ENCODE measurements around the gene NCR3LG1.

The NCR3LG1 gene, protein sequence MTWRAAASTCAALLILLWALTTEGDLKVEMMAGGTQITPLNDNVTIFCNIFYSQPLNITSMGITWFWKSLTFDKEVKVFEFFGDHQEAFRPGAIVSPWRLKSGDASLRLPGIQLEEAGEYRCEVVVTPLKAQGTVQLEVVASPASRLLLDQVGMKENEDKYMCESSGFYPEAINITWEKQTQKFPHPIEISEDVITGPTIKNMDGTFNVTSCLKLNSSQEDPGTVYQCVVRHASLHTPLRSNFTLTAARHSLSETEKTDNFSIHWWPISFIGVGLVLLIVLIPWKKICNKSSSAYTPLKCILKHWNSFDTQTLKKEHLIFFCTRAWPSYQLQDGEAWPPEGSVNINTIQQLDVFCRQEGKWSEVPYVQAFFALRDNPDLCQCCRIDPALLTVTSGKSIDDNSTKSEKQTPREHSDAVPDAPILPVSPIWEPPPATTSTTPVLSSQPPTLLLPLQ

DNA sequence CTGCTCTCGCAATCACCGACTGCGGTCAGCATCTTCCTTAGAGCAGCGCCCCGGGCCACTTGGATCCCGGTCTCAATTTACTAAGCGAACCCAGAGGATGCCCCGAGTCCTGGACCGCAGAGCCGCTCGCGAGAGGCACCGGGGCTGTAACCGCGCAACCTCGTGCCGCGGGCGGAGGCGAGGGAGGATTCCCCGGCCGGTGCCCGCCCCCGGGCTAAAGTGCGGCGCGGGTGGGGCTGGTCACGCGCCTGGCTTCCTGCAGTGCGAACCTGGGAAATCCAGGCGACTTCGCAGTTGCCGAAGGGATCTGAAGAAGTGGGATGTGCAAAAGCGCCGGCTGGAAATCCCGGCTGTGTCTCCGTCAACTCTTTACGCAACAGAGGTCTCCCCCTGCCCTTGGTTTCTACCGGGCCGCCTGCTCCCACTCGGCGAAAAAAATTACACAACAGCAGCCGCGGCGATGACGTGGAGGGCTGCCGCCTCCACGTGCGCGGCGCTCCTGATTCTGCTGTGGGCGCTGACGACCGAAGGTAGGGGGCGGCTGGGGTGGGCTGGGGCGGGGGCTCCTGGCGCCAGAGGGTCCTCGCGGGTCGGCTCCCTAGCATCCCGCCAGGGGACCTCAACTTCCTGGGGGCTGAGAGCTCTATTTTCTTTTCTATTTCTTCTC is at the start of gene NCR3LG1:
TSS of gene NCR3LG1 (plus strand) at position 291 of the 667 bp plus-strand sequence. CDS start at position 461, 170 bp downstream.
- DNase-seq, result peak; percentile 68

DNA sequence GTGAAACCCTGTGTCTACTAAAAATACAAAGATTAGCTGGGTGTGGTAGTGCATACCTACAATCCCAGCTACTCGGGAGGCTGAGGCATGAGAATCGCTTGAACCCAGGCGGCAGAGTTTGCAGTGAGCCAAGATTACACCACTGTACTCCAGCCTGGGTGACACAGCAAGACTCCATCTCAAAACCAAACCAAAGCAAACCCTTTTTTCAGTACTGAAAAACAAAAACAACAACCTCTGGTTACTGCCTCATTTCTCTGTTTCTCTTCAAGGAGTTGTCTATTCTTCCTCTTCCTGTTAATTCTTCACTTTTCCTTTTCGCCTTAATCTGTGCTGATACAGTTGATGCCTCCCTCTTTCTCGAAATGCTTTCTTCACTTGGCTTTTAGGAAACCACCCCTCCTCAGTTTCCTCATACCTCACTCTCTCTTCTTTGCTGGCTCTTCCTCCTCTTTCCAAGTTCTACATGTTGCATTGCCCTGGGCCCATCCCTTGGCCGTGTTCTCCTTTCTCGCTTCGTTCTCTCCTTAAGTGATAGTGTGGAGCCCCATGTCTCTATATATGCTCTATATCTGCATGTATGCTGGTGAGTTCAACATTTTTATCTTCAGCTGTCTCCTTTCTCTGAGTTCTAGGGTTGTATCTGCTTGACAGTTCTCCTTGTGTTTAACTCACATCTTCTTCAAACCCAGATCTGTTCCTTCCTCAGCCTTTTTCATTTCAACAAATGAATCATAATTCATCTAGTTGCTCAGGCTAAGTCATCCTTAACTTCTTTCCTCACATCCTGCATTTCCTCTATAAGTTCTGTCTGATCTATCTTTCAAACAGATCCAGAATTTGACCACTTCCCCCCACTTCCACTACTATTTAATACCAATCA is 38.0 kb upstream of the NCR3LG1 start:
- DNase-seq, result no peak

DNA sequence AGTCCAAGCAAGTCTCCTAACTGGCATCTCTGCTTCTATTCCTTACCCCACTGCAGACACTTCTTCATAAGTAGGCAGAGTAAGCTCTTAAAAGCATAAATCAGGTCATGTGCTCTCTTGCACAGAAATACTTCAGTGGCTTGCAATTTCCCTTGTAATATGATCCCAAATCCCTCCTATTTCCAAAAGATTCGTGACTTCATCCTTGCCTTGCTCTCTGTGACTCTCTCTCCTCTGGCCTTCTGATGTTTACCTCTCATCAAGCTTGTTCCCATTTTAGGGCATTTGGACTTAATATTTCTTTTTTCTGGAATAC is 37.4 kb upstream of the NCR3LG1 start:
- DNase-seq, result no peak

DNA sequence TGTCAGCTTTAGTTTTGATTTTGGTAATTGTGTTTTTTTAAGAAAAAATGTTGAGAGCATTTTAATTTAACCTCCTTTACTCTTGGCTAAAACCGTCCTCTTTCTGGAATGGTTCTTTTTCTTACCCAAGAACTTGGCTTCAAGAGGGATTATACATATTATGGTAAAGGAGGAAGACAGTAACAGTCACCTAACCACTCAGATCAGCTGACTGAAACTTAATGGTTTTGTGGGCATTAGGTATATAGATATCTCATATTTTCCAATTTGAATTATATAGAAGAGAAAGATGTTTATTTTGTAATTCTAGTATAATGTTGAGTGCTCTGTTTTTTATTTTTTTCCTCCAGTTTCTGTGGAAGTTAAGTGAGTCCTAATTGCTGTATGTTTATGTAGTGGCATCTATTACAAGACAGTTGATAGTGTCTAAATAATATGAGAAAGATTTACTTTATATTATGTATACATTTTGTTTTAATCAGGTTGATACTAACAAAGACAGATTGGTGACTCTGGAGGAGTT is 36.6 kb upstream of the NCR3LG1 start:
- no peak for DNase-seq

DNA sequence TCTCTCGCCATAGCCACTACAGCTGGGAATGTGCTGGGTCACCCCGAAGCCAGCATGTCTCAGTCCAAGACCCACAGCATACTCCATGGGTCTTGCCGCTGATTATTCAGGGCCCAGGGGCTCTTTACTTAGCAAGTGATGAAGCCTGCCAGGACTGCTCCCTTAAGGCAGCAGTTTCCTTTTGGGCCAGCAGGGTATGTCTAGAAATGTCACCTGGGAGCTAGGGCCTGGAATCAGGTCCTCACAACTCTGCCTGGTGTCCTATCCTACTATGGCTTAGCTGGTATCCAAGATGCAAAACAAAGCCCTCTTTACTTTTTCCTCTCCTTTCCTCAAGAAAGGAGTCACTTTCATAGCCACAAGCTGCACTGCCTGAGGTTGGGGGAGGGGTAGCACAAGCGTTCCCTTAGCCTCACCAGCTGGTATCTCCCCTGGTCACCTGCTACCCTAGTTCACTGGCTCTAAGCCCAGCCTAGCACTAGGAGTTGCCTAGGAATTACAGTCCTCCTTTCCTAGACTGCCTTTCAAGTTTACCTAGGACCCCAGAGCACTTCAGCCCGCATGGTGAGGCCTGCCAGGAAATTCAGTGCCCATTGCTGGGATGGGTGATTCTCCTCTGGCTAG is 22.6 kb upstream of the NCR3LG1 start:
- DNase-seq, result no peak

DNA sequence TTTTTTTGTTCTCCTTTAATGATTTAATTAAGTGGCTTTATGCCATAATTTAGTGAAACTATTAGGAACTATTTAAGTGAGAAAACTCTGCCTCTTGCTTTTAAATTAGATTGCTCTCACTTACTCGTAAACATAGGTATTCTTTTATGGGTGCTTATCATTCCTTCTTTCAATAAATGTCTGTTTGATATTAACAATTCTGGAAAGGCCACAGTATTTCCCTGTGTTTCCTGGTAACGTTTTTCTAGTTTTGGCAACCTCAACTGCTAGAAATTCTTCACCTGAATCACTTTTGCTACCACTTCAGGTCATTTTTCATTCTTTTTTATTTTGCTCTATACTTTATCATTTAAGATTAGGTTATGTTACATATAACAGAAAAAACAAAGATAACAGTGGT is 19.9 kb upstream of the NCR3LG1 start:
- no peak for DNase-seq

DNA sequence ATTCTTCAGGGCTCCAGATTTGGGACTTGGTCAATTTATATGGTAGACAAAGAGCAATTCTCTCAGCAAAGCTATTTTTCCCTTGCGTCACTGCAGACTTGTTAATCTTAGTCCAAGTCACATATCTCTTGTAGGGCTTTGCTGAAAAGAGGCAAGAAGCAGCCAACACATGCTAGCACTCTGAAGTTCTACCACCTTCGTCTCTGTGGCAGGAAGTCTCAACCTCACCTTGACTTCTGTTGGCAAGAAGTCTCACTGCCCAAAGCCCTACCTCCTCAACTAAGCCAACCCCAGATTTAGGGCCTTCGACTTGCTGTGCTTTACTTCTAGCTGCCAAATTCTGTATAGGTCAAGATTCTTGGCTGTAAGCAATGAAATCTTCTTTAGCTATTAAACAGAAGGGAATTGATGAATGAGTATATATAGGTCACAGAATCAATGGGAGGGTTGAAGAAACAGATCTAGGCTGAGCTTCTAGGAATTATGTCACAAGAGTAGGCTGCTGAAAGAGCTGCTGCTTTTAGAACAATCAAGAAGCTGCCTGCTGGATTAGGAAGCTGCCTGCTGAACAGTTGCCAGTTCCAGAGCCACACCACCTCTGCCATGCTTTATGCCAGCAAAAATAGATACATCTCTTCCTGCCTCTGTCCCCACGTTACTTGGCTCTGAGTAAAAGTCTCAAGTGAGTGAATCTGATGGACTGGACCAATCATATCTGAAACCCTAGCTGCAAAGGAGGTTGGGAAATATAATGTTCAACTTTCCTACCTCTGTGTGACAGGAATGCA is 17.6 kb upstream of the NCR3LG1 start:
- DNase-seq, result peak; percentile 17

DNA sequence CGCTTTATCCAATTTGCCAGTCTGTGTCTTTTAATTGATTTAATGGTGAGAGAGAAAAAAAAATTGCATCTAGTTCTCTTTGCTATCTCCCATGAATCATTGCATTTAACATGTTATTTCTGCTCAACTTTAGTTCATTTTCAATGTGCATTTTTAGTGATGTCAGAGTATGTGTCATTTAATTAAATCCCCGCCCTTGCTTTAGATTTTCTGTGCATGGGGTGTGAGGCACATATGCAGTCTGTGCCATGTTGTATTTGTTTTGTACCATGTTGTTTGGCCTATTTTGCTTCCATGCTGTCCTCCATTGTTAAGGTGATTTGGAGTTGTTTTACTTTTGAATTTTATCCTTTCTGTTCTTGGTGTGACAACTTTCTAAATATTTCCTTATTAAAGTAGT is 8.3 kb upstream of the NCR3LG1 start:
- DNase-seq, result no peak

DNA sequence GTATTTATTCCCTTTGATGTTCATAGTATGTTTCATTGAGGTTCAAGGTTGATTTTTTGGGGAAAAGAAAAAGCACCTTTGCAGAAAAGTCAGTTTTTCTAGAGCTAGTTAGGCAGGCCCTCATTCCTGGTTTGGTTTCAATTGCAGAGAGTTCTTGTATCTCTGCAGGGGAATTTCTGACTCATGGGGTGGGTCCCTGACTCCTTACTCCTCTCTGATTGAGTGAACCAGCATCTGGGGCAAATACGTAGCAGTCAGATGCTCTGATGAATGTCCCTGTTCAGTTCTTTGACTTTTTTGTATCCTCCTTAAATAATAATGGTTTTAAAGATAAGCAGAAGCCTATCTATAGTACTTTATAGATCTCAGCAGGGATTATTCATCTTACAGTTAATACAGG is 7.7 kb upstream of the NCR3LG1 start:
- no peak for DNase-seq

DNA sequence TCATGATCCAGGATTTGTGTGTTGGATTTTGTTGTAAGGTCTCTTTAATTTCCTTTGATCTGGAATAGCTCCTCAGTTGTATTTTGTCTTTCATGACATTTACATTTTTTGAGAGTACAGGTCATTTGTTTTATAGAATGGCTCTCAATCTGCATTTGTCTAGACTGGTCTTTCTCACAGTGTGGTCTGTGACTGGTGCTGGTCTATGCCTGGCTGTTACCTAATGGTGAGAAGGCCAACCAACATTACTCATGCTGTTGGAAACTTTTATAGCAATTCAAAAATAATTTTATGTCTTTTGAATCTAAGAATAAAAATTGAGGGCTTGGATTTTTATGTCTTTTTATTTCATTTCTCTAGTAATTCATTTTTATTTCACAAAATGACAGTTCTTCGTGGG is 3.9 kb upstream of the NCR3LG1 start:
- DNase-seq, result no peak

DNA sequence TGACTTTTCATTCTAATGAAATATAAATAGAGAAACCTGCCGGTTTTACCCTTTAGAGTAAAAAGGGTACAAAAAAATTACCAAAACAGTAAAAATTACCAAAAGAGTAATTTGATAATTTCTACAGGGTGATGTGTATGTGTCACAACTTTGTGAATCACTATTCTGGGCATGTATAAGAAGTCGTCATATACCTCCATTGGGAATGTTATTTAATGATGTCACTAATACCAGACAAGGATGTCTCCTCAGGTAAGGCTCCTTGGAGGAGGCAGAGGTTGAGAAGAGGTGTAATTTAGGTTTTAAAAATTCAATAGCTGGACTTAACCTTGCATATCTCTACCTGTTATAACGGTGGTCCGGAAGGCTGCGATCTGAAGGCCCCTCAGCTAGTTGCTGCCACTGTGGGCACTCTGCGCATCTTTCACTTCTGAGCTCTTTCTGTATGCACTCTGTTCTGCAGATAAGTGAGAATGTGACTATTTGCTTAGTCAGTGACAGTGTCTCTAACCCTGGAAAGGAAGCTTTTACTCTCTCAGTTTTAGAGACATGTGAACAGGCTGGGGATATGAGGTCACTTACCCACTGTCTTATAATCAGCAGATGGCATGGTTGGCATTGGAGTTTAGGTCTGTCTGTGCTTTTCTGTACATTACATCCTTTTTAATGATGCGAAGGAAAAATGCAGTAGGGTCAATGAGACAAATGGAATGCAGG is 987 bp upstream of the NCR3LG1 start:
- DNase-seq, result no peak

DNA sequence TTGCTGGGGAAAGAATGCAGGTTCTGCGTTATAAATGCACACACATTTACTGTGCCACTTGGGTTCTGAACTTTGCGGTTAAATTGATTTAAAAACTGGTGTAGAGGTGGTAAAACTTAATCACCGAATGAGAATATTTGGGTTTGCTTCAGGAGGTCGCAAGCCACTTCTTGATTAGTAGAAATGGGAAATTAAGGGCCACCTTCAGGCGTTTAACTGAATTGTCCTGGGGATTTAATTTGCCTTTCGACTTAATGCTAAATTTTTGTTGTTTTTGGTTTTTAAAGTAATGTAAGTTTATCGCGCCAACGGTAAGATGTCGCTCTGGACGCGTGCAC is 459 bp upstream of the NCR3LG1 start:
- DNase-seq, result no peak

DNA sequence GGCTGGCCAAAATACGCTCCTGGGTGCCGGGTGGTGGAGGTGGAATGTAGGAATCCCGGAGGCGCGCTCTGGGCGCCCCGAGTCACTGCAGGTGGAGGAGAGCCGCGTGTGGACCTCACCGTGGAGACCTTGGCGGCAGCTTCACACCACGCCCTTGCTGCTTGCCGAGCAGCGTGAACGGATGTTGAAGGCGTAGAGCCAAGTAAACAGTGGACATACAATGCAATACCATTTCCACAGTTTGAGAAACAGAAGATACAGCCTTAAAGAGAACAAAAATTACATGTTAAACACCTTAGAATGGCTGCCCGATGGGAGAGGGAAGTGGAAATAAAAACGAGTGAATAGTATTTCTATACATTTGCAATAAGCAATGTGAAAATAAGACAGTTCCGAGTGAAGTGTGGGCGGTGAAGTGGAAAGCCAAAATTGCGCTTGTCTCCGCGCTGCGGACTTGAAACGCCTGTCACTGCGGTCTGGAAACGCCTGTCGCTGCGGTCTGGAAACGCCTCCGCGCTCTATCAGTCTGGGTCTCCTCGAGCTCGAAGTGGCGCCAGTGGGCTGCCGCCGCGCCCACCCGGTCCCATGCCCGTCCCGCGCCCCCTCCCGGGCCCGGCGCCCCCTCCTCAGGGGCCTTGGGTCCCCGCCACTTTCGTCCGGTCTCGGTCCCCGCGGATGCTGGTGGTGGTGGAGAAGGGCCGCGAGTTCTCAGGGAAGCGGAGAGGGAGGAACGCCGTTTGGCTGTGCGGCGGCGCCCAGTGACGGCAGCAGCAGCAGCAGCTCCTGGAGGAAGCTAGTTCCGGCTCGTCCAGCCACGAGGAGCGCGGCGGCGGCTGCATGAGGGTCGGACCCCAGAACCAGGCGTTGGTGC is 1.6 kb downstream of the NCR3LG1 start:
- DNase-seq, result peak; percentile 46

DNA sequence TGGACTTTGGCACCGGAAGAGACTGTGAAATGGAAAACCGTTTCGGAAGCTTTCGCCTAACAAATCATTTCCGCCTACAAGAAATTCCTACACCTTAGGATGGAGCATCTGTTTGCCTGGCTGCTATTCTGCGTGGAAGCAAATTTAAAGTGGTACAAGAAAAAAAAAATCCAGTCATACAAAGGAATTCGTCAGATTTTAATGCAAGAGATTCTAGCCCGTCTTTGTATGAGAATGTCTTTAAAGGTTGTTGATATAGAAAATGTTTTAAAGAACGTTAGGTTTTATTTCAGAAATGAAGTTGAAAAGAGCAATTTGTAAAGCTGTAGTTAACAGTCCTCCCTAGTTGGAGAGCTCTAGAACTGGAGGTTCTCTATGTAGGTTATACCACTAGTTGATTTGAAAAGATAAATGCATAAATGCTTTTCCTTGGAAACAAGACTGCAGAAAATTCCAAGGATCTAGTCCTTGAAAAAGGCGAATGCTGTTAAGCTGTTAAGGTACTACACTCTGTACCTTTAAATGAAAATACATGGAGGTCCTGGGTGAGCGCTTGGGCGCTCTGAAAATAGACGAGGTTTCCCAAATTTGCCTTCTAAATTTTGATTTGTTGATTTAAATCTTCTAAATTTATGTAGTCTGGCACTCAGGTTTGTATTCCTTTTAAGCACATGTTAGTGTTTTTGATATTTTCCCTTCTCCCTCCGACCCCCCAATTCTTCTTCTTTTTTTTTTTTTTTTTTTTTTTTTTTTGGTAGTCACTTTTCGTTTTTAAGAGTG is 2.4 kb downstream of the NCR3LG1 start:
- no peak for DNase-seq

DNA sequence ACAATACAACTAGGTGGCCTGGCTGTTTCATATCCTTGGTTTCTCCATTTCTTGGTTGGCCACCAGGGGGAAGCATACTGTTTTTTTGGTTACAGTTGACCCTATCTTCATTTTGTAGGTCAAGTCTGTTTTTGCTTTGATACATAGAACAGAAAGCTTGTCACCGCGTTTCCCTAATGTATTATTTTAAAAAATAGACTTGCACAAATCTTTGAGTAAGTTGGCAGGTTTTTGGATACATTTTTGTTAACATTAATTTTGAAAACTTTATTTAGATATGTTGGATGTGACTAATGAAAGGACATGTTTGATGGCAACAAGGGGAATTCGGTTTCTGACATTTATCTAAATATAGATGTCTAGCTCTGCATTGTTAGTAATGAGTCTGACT is 3.0 kb downstream of the NCR3LG1 start:
- DNase-seq, result peak; percentile 81

DNA sequence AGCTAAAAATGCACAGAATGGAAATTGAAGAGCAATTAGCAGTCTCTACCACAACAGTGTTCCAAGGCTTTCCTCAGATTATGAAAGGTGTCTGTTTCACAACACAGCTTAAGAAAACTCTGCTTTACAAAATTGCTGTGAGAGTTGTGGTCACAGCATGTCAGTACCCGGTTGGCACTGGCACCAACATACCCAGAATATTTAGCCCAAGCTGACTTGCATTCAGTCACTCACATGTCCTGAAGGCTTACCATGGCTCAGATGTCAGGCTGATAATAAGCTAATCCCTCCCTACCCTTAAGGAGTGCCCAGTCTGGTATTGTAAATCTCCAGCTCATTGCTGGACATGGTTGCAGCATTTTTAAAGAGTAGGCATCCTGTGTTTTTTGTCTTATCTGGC is 14.9 kb downstream of the NCR3LG1 start:
- no peak for DNase-seq

DNA sequence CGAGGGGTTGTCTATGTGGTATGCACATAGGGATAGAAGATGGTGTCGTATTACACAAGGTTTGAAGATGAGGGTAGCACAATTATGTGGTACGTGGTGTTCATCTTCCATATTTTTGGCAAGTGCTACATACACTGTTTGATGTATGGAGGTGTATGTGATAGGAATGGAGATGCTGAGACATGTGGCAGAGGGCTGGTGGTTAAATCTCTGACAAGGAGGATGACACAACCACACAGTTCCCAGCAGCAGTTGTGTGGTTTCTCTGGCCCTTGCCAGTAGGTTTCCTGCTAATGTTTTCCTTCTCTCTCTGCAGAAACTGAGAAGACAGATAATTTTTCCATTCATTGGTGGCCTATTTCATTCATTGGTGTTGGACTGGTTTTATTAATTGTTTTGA is 17.0 kb downstream of the NCR3LG1 start:
- DNase-seq, result no peak

DNA sequence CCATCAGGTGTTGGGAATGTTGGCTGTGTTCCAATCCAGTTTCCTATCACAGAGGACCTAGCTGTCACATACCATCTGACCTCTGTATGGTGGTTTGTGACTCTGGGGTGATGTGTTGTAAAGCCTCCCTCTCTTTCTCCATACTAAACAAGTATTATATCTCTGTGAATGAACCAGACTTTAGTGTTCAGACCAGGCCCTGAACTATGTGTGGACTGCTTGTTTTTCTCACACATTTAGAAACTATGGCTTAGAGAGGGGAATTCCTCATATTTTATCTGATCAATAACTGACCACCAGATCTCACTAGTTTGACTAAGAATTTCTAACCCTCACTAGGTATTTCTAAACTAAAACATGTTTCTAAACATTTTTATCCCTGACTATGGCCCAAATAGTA is 17.5 kb downstream of the NCR3LG1 start:
- DNase-seq, result no peak

DNA sequence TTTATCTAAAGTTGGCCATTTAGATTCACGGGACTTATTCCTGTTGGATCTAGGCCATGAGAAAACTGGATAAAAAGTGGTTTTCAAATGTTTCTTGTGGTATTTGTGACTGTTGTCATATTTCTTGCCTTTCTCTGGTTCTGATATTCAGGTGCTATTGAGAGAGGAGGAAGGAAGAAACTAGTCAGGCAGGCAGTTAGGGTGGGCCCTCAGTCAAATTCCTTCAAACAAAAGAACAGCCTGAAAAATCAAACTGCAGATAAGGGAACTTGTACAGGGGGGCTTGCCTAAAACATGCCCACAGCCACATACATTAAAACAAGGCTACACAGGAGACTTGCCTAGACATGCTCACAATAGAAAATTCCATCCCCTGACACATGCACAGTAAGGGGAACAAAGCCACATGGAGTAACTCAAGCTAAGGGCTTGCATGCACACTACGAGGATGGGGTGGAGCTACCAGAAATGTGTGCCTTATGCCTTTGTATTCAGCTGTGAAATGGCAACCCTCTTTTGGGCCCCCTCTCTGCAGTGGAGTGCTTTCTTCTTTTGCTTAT is 18.2 kb downstream of the NCR3LG1 start:
- DNase-seq, result no peak
